ENCODE measurements around the gene PDZD2.

GRCh38 chr5:31962351-31962751, 323.4 kb downstream of the PDZD2 start:
- TF ChIP-seq CTCF (IDR thresholded peaks at IDR 0.05) = no peak
- no peak for TF ChIP-seq ZFX (IDR thresholded peaks at IDR 0.05; ENCODE audit: borderline replicate concordance)

All from 22Rv1 (cell line).